ENCODE measurements around the gene HNRNPLL. TPM values are rescaled to one million over a fixed set of nuclear protein-coding genes. Genes with fewer than 3 reads are reported as not detected.
"Not testable (repeated sequence)": the region's sequence is repeated elsewhere in the genome, so short reads cannot be mapped to it uniquely, and the experiment has no call there.

Gene HNRNPLL
- total RNA-seq, 4 donors from 2014 or later, result 20.5 to 37.9 (median 26.8) TPM

DNA sequence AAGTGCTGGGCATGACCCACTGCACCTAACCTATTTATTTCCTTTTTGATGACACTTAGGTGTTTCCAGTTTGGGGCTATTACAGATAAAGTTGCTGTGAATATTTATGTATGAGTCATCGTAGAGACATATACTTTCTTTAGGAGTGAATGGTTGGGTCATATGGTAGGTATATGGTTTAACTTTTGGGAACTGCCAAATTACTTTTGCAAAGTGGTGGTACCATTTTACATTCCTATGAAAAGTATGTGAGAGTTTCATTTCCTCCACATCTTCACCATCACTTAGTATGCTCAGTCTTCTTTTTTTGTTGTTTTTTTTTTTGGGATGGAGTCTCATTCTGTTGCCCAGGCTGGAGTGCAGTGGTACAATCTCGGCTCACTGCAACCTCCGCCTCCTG is 56.1 kb downstream of the HNRNPLL start:
- WGBS, 2 donors, result 87 to 95% methylated on average over 3 of the region's 3 CpGs
- intact Hi-C loops (cut with DNase I; ENCODE audit: low total_unique reads), result no loop called here
- no peak overlapping the region for H3K4me3 ChIP-seq (ENCODE audit: low read depth, poor library complexity, severe bottlenecking)
- no peak for DNase-seq (ENCODE audit: low spot score in 2 of 2)
- TF ChIP-seq, protein P1, sequence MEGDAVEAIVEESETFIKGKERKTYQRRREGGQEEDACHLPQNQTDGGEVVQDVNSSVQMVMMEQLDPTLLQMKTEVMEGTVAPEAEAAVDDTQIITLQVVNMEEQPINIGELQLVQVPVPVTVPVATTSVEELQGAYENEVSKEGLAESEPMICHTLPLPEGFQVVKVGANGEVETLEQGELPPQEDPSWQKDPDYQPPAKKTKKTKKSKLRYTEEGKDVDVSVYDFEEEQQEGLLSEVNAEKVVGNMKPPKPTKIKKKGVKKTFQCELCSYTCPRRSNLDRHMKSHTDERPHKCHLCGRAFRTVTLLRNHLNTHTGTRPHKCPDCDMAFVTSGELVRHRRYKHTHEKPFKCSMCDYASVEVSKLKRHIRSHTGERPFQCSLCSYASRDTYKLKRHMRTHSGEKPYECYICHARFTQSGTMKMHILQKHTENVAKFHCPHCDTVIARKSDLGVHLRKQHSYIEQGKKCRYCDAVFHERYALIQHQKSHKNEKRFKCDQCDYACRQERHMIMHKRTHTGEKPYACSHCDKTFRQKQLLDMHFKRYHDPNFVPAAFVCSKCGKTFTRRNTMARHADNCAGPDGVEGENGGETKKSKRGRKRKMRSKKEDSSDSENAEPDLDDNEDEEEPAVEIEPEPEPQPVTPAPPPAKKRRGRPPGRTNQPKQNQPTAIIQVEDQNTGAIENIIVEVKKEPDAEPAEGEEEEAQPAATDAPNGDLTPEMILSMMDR (IDR thresholded peaks at IDR 0.05), result no peak
- no peak for TF ChIP-seq POLR2A (IDR thresholded peaks at IDR 0.05)

DNA sequence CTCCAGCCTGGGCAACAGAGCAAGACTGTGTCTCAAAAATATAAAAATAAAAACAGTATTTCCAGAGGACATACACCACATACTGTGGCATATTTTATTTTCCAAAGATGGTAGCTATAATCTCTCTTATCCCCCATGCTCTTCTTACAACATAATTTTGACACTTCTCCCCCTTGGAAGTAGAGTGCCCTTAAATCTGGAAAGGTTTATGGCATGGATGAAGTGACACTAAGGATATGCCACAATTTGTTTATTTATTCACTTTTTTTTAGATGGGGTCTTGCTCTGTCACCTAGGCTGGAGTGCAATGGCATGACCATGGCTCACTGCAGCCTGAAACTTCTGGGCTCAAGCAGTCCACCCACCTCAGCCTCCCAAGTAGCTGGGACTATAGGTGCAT is 56.7 kb downstream of the HNRNPLL start:
- H3K4me3 ChIP-seq (ENCODE audit: low read depth, poor library complexity, severe bottlenecking), result no peak overlapping the region
- intact Hi-C loops (cut with DNase I; ENCODE audit: low total_unique reads), result no loop called here
- TF ChIP-seq POLR2A (IDR thresholded peaks at IDR 0.05), result no peak
- TF ChIP-seq, protein P1 (IDR thresholded peaks at IDR 0.05), result no peak
- DNase-seq (ENCODE audit: low spot score in 2 of 2), result no peak

DNA sequence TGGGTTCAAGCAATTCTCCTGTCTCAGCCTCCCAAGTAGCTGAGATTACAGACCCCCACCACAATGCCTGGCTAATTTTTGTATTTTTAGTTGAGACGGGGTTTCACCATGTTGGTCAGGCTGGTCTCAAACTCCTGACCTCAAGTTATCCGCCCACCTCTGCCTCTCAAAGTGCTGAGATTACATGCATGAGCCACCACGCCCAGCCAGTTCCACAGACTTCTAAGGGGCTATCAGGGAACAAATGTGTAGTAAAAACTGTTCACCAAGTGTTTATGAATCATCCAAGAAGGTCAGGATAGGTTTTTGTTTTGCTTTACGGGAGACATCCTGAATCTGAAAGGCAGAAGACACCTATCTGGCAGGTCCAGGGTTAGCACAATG is 60.5 kb downstream of the HNRNPLL start:
- H3K4me3 ChIP-seq (ENCODE audit: low read depth, poor library complexity, severe bottlenecking); intact Hi-C loops (cut with DNase I; ENCODE audit: low total_unique reads); DNase-seq (ENCODE audit: low spot score in 2 of 2): not testable (repeated sequence)
- 81 to 90% methylated on average over 4 of the region's 4 CpGs for WGBS, 2 donors

DNA sequence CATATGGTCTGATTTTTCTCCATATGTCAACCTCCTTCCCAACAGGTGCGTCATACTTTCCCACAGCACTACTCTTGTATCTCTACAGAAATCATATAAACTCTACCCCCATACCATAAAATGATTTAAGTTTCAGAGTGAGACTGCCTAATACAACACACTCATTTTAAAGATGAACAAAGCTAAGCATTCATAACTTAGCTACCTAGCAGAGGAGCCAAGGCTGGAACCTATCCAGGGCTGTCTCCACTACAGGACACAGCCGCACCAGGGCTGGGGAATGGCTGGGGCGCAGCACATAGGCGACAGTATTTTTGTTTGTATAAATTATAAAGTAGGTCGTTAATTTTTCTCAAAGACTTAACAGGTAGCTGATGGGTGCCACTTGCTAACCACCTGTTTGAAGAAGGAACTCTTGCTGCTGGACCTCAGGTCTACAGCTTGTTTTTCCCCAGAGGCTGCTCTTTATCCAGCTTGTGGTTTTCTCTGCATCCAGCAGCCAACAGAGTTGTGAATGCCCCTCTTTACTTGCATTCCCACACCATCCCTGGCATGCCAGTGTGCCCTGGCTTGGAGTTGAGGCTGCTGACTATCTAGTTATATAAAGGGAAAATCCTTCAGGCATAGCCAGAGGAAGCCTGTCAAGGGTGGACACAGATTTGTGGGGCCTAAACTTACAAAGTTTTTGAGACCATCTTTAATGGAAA is 62.0 kb downstream of the HNRNPLL start:
- no peak for TF ChIP-seq POLR2A (IDR thresholded peaks at IDR 0.05)
- intact Hi-C loops (cut with DNase I; ENCODE audit: low total_unique reads), result no loop called here
- no peak overlapping the region for H3K4me3 ChIP-seq (ENCODE audit: low read depth, poor library complexity, severe bottlenecking)
- 60 to 65% methylated on average over 5 of the region's 5 CpGs for WGBS, 2 donors
- no peak for DNase-seq (ENCODE audit: low spot score in 2 of 2)

DNA sequence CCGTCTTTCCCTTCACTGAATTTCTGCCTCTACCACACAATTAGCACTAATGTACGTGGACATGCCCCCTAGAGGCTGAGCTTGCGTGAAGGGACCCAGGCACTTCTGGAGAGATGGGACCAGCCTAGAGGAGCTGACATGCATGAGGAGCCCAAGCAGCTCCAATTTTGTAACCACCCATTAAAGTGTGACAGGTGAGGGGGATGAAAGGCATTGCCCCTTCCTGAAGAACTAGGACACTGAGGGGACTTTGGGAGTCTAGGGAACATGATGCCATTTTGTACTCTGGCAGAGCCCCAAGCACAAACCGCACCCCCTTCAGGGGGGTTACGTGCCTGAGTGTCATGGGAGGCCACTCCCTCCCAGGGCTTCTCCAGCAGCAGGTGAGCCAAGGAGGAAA is 63.6 kb downstream of the HNRNPLL start:
- no peak for TF ChIP-seq POLR2A (IDR thresholded peaks at IDR 0.05)
- TF ChIP-seq, protein P1 (IDR thresholded peaks at IDR 0.05), result no peak
- no peak for DNase-seq (ENCODE audit: low spot score in 2 of 2)
- intact Hi-C loops (cut with DNase I; ENCODE audit: low total_unique reads), result no loop called here
- WGBS, 2 donors, result 68 to 75% methylated on average over 5 of the region's 5 CpGs
- no peak overlapping the region for H3K4me3 ChIP-seq (ENCODE audit: low read depth, poor library complexity, severe bottlenecking)

DNA sequence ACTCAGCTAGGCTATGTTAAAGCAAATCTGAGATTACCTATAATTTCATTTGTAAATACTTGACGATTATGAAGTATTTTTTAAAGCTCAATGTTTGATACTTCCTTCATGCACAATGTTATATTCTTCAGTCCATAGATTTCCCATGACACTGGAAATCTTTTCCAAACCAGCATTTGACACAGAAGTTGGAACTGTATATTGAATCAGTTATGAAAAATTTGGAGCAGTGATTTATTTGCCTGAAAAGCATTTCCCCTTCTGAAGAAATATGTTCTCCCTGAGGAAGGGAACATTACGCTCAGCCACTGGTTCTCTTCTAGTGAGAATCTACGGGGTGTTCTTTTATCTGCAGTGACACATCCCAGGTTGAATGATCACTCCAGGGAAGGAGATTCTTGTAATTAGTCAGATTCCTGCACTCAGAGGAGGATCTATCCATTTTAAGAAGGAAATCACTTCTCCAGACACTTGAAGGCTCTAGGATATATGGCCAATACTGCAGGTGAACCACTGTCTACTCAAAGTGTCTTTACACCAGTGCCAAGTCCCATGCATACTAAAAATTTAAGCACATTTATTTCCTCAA is 64.7 kb downstream of the HNRNPLL start:
- 84 to 85% methylated on average over 3 of the region's 3 CpGs for WGBS, 2 donors
- TF ChIP-seq, protein P1 (IDR thresholded peaks at IDR 0.05), result no peak
- no peak for TF ChIP-seq POLR2A (IDR thresholded peaks at IDR 0.05)
- intact Hi-C loops (cut with DNase I; ENCODE audit: low total_unique reads), result no loop called here
- no peak overlapping the region for H3K4me3 ChIP-seq (ENCODE audit: low read depth, poor library complexity, severe bottlenecking)
- no peak for DNase-seq (ENCODE audit: low spot score in 2 of 2)

DNA sequence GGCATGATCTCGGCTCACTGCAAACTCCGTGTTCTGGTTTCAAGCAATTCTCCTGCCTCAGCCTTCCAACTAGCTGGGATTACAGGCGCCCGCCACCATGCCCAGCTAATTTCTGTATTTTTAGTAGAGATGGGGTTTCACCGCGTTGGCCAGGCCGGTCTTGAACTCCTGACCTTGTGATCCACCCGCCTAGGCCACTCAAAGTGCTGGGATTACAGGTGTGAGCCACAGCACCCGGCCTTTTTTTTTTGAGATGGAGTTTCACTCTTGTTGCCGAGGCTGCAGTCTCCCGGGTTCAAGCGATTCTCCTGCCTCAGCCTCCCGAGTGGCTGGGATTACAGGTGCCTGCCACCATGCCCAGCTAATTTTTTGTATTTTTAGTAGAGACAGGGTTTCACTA is 65.4 kb downstream of the HNRNPLL start:
- H3K4me3 ChIP-seq (ENCODE audit: low read depth, poor library complexity, severe bottlenecking); intact Hi-C loops (cut with DNase I; ENCODE audit: low total_unique reads); DNase-seq (ENCODE audit: low spot score in 2 of 2): not testable (repeated sequence)
- 90 to 96% methylated on average over 13 of the region's 13 CpGs for WGBS, 2 donors
